HG03521 (cell line): ENCODE data around the gene AP1M1.

ENCODE experiments used
- ATAC-seq: cut with Tn5 transposase; IDR thresholded peaks from one replicate; pipeline ENCODE4 v1.9.1; 2021; ENCODE audit warnings: mild to moderate bottlenecking, moderate library complexity; ENCODE audit not compliant: unreplicated experiment

The AP1M1 gene

DNA sequence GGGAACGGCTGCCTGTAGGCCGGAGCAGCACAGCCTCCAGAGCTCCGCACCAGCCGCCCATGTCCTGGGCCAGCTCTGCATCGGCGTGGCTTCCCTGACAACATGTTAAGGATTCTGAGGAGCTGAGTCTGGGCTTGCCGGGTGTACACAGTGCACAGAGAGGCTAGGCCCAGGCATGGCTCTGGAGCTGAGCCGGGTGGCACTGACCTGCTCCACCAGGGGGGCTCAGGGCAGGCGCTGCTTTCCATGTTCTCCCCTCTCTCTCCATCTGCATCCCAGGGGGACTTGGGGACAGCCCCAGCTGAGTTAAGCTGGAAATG lies 31.6 kb downstream of the AP1M1 start:
- no peak for ATAC-seq

DNA sequence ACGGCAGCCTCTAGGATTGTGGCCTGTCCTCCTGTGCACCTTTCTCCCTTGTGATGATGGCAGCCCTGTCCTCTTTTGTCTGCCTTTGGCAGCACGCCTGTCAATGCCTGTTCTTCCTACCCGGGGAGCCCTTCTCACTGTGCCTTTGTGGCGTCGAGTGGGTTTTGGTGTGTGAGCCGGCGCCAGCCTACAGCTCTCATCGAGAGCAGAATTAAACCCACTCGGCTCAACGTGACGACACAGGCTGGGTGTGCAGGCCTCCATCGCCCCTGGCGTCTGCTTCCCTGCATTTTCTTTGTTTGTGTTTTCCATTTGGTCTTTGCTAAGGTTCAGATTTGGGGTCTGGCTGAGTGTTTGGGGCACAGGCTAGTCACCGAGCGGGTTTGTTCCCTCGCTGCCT lies 34.4 kb downstream of the AP1M1 start:
- ATAC-seq, result no peak

DNA sequence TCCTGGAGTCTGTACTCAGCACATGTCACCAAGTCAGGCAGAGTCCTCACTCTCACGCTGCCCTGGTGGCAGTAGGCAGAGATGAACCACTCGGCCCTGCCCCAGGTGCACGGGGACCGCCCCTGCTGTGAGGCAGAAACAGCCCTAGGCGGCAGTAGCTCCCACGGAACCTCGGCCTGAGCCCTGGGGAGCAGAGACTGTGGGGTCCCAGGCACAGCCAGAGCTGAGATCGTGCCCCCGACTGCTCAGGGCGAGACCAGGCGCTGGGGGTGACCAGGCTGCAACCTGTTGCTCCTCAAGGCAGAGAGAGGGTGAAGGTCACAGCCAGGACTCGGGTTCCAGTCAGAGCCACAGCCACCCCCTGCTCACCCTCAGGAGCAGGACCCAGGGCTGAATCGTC lies 34.9 kb downstream of the AP1M1 start:
- ATAC-seq, result no peak

DNA sequence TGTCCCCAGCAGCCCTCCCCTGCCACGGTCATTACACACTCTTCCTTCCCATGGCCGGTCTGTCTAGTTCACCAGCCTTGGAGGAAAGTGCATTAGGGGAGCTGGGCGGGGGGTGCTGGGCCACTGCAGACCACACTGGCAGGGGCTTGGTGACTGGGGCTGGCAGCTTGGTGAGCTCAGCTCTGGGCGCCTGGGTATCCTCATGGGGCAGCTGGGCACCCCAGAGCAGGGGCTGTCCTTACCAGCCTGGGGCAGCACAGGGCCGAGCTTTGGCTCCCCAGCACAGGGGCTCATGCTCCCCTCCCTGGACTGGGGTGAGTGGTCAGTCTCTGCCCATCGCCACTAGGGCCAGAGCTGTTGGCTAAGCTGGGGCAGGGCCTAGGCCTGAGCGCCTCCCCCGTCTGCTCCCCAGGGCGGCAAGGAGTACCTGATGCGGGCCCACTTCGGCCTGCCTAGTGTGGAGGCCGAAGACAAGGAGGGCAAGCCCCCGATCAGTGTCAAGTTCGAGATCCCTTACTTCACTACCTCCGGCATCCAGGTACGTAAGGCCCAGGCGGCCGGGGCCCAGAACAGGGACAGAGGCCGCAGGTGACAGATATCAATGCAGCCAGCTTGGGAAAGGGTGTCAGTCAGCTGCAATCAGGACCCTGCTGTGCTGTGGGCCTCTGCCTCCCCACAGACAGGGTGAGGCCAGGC lies 35.5 kb downstream of the AP1M1 start:
- no peak for ATAC-seq

DNA sequence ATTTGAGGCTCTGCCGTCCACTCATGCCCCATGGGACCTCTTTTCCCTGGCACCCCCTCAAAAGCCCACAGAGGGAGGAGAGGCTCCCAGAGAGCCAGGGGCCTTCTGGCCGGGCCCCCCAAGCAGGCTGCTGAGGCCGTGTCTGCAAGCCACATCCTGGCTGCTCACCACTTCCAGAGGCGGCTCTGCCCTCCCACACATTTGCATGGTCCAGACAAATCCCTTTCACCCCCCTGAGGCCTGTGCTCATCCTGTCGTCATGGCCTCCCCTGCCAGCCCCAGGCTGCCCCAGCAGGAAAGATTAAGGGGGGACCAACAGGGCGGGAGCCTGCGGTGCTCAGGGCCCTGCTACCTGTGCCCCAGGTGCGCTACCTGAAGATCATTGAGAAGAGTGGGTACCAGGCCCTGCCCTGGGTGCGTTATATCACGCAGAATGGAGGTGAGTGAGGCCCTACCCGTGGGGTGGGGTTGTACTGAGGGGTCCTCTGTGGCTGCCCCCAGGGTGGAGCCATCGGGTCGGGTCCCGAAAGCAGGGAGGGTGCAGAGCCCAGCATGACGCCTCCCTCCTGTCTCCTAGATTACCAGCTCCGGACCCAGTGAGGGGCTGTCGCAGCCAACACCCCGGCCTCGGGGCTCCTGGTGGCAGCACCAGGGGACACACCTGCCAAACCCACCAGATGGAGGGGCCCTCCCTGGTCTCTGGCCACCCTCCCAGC lies 36.3 kb downstream of the AP1M1 start:
- ATAC-seq, result no peak

DNA sequence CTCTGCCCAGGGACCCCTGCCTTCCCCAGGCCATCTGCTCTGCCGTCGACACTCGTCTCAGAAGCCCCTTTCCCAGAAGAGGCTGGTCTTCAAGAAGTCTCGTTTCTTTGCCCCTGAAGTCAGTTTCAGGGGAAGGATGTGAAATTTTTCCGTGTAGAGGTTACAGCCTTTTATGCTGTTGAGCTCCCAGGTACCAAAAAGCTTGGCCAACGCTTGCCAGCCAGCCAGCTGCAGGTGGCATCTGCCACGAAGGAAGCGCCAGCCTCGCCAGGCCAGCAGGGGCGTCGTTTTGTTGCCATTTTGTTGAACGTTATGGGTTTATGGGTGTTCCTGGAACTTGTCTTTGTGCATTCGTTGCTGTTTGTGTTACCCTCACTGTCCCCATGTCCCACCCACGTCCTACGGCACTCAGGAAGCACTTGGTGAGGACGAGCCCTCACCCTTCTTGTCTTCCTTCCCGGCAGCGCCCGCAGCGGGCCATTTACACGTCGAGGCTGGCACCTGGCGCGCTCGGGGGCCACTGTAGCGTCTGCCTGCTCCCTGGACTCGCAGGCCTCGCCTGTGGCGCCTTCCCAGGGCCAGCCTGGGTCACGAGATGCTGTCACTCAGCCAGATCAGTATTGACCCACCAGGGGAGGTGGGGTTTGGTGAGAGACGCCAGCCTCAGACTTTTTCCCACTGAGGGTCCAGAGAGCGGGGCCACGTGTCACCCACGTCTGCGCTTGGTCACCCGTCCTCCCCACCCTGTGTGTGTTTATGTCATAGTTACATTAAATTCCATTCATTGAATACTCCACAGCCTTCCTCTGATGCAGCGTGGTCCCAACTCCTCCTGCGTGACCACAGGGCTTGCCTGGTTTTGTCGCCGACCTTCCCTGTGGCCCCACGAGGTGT lies 37.1 kb downstream of the AP1M1 start:
- ATAC-seq, result no peak

DNA sequence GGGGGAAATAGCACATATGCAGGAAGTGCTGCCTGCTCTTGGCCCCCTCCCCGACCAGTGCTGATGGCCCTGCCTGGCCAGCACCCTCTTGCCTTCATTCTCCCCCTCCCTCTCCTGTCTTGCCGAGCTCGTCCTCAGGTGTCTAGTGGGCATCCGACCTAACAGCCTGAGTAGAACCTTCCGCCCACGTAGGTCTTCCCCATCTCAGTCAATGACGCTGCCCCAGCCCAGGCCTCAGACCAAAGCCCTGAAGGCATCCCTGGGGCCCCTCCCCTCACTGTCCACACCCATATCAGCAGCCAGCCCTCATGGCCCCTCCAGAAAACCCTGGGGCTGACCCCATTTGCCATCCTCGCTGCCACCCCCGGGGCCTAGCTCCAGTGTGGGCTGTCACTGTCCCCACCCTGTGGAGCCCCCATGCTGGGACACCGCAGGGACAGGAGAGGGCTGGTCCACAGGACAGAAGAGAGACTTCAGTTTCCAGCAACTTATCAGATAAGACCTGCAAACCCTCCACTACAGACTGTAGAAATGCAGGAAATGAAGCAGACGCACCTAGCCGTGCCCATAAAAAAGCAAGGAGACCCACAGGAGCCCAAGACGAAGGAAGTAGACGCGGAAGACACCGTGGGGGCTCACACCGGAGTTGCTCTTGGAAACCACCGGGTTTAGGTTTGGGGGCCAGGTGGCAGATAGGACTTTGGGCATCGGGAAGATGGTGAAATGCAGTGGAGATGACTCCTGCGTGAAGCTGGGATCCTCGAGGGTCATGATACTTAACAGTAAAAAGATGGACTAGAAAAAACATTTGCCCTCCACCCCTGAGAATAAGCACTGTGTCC lies 38.3 kb downstream of the AP1M1 start:
- ATAC-seq, result no peak

DNA sequence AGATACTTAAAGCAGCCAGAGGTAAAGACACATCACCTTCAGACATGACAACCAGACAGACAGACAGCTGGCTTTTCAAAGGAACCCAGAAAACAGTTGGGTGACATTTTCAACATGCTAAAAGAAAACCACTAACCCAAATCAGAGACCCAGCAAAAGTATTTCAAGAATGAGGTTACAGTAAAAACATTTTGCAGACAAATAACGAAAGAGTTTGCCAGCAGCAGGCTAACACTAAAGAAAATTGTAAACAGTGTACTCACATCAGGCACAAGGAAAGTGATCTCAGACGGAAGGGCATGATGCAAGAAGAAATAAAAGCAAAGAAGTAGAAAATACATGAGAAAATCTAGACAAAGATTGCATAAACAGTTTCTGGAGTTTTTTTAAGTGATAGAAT lies 46.4 kb downstream of the AP1M1 start:
- no peak for ATAC-seq

DNA sequence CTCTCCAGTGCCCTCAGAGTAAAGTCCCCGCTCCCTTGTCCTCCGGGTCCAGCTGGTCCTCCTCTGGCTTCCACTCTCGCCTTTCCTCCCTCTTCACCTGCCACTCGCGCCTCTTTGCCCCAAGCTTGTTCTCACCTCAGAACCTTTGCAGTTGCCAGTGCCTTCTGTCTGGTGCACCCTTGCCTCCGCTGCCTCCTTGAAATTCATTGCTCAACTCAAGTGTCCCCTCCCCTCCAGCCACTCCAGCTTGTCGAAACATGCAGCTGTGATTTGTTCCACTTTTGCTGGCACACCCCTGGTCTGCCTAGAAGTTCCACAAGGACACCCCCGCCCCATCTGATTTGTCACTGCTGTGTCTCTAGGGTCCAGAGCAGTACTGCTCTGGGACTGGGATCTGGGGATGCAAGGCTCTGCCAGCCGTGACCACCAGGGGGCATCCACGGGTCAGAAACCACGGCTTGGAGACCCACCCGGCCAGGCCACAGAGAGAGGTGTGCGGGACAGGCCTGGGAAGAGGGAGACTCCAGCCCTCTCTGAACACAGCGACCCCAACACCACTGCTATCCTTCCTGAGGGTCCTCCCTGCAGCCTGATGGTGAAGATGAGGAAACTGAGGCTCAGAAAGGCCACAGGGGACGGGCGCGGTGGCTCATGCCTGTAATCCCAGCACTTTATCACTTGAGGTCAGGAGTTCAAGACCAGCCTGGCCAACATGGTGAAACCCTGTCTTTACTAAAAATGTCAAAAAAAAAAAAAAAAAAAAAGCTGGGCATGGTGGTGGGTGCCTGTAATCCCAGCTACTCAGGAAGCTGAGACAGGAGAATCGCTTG lies 49.9 kb downstream of the AP1M1 start:
- ATAC-seq, result no peak

DNA sequence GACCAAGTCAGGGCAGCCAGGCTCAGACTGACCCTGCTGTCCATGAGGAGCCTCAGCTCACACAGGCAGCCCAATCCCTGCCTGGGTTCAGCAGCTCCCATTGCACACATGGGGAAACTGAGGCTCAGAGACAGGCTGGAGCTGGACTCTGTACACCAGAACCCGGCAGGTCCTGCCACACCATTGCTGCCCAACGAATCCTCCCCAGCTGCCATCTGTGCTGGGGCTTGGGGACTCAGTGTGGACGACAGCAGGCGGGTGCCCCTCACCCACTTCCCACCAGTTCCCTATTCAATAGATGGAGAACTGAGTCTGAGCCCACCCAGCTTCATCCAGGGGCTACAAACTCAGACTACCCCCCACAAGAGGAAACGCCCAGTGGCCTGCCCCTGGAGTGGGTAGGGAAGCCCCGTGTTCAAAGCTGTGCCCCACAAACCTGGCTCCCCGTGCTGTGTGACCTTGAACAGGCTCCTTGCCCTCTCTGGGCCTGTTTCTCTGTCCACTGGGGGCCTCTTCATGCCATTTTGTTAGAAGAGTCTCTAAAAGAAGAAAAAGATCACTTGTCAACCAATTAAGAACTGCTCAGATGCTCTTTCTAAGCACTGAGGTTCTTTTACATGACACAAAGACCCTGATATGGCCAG lies 50.8 kb downstream of the AP1M1 start:
- no peak for ATAC-seq

DNA sequence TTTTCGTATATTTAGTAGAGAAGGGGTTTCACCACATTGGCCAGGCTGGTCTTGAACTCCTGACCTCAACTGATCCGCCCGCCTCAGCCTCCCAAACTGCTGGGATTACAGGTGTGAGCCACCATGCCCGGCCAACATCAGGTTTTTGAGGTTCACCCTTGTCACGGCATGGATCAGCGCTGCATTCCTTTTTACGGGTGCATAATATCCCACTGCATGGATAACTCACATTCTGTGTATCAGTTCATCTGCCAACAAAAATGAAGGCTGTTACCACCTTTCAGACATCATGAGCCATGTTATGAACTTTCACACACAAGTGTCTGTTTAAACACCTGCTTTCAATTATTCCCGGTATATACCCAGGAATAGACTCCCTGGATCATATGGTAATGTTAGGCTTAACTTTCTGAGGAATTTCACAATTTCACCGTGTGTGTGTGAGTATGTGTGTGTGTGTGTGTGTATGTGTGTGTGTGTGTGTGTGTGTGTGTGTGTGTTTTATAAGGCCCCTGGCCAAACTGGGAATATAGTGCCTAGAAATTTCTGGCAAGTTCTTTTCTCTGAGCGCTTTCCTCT lies 52.2 kb downstream of the AP1M1 start:
- no peak for ATAC-seq

DNA sequence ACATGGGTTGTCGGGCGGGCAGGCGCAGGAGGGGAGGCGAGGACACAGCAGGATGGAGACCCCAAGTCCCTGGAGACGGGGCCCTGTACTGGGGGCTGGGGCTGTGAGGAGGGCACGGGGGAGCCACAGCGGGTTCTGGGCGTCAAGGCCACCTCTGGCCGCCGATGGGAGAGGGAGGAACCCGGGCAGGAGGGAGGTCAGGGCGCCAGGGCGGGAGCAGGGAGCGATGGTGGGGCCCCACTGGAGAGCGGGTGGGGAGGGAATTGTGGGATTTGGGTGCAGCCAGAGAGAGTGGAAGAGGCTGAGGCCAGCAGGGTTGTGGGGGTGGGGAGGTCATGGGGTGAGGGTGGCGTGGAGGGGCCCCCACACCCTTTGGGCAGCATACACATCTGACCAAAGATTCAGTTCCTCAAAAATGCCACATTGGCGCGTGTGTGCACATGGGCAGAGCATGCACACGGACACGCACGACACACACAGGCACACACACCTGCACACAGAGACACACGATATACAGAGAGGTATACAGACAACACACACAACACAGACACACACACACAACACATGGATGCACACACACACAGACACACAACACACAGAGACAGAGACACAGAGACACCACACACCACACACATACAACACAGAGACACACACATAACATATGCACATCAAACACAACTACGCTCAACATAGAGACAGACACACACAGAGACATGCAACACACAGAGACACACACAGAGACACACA lies 54.9 kb downstream of the AP1M1 start:
- no peak for ATAC-seq

DNA sequence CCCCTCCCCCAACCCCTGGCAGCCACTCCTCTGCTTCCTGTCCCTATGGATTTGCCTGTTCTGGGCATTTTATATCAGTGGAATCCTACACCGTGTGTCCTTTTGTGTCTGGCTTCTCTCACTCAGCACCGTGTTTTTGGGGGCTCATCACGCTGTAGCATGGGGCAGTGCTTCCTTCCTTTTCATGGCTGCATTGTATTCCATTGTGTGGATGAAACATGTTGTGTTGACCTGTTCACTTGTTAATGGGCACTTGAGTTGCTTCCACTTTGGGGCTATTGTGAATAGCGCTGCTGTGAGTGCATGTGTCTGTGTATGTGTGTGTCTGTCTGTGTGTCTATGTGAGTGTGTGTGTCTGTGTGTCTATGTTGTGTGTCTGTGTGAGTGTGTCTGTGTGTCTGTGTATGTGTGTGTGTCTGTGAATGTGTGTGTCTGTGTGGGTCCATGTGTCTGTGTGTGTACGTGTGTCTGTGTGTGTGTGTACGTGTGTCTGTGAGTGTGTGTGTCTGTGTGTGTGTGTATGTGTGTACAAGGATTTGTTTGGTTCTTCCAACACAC lies 57.2 kb downstream of the AP1M1 start:
- no peak for ATAC-seq

DNA sequence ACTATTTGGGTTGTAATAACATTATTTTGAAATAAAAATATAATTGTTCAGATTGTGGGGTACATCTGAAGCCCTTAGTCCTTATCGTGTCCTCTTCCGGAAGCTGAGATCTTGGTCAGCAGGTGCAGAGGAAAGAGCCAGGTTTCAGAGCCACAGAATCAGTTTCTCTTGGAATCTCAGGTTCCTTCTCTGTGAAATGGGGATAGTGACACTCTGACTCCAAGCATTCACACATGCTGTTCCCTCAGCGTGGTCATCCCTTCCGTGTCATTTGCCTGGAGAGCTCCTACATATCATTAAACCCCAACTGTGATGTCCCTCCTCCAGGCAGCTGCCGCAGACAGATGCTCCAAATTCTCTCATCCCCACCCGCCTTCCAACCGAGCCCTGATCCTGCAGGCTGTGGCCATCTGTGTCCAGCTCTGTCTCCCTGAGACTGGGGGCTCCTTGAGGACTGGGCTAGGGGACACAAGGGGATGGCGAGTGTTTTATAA lies 59.8 kb downstream of the AP1M1 start:
- no peak for ATAC-seq

DNA sequence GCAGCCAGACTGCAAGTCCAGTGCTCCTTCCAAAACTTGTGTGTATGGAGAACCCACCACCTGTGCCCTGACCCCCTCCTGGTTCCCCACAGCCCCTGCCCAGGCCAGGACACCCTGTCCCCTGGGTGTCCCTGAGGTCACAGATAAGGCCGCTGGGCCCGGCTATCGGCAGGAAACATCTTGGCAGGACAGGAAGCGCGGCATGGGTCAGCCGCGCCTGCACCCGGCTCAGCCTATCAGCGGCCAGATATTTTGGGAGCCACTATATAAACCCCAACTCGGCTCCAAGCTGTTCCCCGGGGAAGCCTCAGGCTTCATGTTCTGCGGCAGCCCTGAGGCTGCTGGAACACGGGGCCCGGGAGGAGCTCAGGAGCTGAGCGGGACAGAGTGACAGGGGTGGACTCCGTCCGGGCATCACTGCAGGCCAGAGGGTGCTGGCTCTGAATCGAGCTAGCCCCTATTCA lies 60.8 kb downstream of the AP1M1 start:
- no peak for ATAC-seq

DNA sequence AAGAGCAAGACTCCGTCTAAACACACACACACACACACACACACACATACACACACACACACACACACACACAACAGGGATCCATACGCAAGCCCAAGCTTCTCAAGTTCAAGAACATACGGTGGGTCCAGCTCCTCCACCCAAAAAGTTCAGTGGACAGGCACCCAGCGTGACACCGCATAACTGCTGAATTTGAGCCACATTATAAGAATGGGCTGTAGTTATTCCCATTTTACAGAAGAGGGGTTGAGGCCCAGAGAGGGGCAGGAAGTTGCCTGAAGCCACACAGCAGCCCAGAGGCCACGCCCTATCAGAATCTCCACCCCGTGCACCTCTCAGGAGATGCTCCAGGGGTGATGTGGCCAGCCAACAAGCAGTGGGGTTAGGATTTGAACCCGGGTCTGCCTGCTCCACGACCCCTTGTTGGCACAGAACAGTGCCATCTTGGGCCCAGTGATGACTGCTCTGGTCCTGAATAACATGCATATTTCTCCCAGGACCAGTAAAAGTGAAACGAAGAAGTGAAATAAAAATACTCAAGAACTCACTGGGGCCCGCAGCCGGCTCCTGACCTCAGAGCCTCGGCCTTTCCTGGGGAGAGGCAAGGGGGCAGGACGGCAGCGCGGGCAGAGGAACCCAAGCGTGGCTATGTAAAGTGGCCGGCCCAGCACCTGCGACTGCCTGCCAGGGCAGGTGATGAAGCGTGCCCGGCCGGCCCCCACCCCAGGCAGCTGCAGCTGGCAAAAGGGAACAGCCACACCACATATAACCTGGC lies 61.9 kb downstream of the AP1M1 start:
- no peak for ATAC-seq

DNA sequence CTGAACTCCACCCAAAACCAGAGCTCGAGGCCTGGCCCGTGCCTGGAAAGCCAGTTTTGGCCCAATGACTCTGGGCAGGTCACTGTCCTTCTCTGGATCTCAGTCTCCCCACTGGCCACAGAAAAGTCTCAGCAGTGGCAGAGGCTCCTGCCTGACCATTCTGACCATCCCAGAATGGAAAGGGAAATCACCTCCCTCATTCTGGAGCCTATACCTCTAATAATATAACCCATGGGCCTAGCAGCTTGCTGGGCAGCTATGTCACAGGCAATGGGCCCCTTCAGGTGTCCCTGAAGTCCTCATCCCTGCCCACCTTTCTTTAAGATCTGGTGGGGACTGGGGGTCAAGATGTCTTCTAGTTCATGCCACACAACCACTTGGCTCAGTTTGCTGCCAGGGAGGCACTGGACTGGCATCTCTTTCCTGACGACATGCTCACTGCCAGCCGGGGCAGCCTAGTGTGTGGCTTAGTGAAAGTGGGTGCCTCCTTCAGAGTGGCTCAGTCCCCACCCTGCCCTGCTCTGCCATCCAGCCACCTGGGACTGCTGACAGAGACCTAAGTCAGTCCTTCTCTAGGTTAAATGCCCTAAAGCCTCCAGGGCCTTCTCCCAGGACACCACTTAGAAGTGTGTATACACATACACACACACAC lies 62.6 kb downstream of the AP1M1 start:
- no peak for ATAC-seq
